ENCODE measurements around the gene TGM1.

DNA sequence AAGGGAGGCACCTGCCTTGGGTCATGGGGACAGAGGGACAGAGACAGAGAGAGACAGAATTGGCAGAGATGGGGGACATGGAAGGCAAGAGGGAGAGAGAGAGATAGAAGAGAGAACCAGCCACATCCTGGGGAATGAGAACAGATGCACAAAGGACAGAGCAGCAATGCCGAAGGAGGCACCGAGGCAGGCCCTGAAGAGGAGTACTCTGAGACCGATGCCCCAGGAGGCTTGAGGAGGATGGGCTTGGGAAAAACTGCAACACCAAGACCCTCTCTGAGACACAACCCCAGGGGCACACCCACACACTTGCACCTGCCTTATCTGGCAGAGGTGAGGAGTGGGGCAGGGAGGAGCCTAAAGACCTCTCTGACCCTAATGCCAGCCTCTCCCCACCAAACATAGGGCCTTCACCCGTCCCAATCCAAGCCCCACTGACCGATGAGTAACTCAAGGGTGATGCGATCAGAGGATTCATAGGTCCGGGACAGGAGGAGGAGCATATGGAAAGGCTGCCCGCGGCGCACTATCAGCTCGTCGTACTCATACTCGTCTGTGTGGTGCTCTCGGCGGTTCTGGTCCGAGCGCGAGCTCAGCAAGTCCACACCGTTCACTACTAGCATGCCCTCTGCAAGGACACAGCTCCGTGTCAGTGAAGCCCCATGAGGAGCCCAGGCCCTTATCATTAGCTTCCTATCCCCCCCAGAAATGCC is 1.6 kb downstream of the TGM1 start:
- TF ChIP-seq, protein P1, sequence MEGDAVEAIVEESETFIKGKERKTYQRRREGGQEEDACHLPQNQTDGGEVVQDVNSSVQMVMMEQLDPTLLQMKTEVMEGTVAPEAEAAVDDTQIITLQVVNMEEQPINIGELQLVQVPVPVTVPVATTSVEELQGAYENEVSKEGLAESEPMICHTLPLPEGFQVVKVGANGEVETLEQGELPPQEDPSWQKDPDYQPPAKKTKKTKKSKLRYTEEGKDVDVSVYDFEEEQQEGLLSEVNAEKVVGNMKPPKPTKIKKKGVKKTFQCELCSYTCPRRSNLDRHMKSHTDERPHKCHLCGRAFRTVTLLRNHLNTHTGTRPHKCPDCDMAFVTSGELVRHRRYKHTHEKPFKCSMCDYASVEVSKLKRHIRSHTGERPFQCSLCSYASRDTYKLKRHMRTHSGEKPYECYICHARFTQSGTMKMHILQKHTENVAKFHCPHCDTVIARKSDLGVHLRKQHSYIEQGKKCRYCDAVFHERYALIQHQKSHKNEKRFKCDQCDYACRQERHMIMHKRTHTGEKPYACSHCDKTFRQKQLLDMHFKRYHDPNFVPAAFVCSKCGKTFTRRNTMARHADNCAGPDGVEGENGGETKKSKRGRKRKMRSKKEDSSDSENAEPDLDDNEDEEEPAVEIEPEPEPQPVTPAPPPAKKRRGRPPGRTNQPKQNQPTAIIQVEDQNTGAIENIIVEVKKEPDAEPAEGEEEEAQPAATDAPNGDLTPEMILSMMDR (IDR thresholded peaks at IDR 0.05) = no peak
- TF ChIP-seq POLR2A (IDR thresholded peaks at IDR 0.05) = no peak
